K562 (cell line): ENCODE measurements around the gene PLOD1. TPM values are rescaled to one million over a fixed set of nuclear protein-coding genes. Genes with fewer than 3 reads are reported as not detected.

Experiments used
- CBX5 ChIP-seq: IDR thresholded peaks from 2 replicates; pipeline ENCODE4 v1.6.1; 2014; ENCODE audit warnings: low read depth, borderline replicate concordance
- CEBPG ChIP-seq, 3 experiments: fragments of 200-800 bp in 1 of 3; sonication (Bioruptor generic) in 1 of 3; sonication (generic) in 1 of 3; formaldehyde crosslinking in 1 of 3; IDR thresholded peaks in 2 of 3; conservative IDR thresholded peaks in 1 of 3; 2 replicates each; pipeline versions ENCODE4 v1.6.1 to v1.8.0; 2016 to 2022; ENCODE audit warnings: missing compliant biosample characterization in 2 of 3, missing genetic modification characterization in 2 of 3, mild to moderate bottlenecking in 1 of 3, missing genetic modification reagents in 1 of 3
- ILF3 ChIP-seq: fragments of 450-650 bp; IDR thresholded peaks from 2 replicates; pipeline ENCODE4 v1.6.1; 2018; ENCODE audit warnings: antibody characterized with exemption, mild to moderate bottlenecking, moderate library complexity, borderline replicate concordance
- NR3C1 ChIP-seq: sonication (generic); formaldehyde crosslinking; IDR thresholded peaks from 2 replicates; pipeline ENCODE4 v1.8.1; 2022; ENCODE audit warnings: missing genetic modification reagents
- TAF1 ChIP-seq: IDR thresholded peaks from 2 replicates; pipeline ENCODE4 v1.6.1; 2011; ENCODE audit warnings: mild to moderate bottlenecking, low read length, moderate library complexity; ENCODE audit not compliant: insufficient read depth, control insufficient read depth, severe bottlenecking; ENCODE audit errors: extremely low read depth
- ZNF324 ChIP-seq: fragments of 250-450 bp; sonication (Bioruptor Pico); IDR thresholded peaks from 2 replicates; pipeline ENCODE4 v1.4.0; 2020; ENCODE audit warnings: mild to moderate bottlenecking
- polyA plus RNA-seq, 8 experiments: library from polyadenylated mRNA; depleted of rRNA in 4 of 8; stranded (reverse) in 5 of 8; unstranded in 3 of 8; fragments of >200 nt; fragmentation: Nextera tagmentation in 2 of 8; fragmentation: Illumina TruSeq in 1 of 8; extraction: Ambion mirVana in 2 of 8; extraction: Trizol in 1 of 8; gene quantifications; 2 replicates each; pipeline versions ENCODE4 v1.2.1 to v1.2.3, GENCODE V29; 2011 to 2014; ENCODE audit warnings: inconsistent platforms in 1 of 8, missing spikeins in 1 of 8
- total RNA-seq, 7 experiments: library from RNA; depleted of rRNA in 6 of 7; stranded (reverse); fragments of >200 nt in 6 of 7; fragmentation: Illumina TruSeq in 2 of 7; extraction: Trizol in 2 of 7; gene quantifications; 2 replicates each; pipeline versions ENCODE4 v1.2.1 to v1.2.3, GENCODE V29; 2011 to 2021; ENCODE audit warnings: low replicate concordance in 1 of 7
- TF ChIP-seq, protein P1 (sequence below): fragments of 250-450 bp; sonication (Bioruptor Pico); IDR thresholded peaks from 2 replicates; pipeline ENCODE4 v1.5.0; 2021; ENCODE audit warnings: mild to moderate bottlenecking, moderate library complexity
- TF ChIP-seq, protein P2 (sequence below): fragments of 250-450 bp; sonication (Bioruptor Pico); IDR thresholded peaks from 2 replicates; pipeline ENCODE4 v1.4.0; 2020

Gene PLOD1
- total and polyA plus RNA-seq, 9 of the 15 experiments (the other 6 are each of a cell fraction or from before 2014, with no cell fraction given): 16.6 to 90.8 (median 52.7) TPM

DNA sequence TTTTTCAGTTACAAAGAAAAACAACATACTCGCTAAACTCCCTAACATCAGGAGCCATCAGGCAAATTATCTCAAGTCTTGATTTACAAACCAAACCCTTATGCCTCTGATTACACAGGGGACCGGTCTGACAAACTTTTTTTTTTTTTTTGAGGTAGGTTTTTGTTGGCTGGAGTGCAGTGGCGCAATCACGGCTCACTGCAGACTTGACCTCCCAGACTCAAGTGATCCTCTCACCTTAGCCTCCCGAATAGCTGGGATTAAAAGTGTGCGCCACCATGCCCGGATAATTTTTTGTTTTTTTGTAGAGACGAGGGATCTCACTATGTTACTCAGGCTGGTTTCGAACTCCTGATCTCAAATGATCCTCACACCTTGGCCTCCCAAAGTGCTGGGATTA is 81.0 kb downstream of the PLOD1 start (continued):
- TF ChIP-seq CEBPG (CRISPR knock-in tag; IDR thresholded peaks at IDR 0.05) (no peak), CEBPG (tag; conservative IDR thresholded peaks at IDR 0.05 in 1 of 2, IDR thresholded peaks at IDR 0.05 in 1 of 2) (peak in 1 of 2 experiments; percentile 11; a peak in 2 of 4 replicates), ILF3 (no peak), ZNF324 (CRISPR knock-in tag) (no peak), TAF1 (no peak), NR3C1 (CRISPR knock-in tag) (no peak), CBX5 (no peak)
- TF ChIP-seq, protein P1, sequence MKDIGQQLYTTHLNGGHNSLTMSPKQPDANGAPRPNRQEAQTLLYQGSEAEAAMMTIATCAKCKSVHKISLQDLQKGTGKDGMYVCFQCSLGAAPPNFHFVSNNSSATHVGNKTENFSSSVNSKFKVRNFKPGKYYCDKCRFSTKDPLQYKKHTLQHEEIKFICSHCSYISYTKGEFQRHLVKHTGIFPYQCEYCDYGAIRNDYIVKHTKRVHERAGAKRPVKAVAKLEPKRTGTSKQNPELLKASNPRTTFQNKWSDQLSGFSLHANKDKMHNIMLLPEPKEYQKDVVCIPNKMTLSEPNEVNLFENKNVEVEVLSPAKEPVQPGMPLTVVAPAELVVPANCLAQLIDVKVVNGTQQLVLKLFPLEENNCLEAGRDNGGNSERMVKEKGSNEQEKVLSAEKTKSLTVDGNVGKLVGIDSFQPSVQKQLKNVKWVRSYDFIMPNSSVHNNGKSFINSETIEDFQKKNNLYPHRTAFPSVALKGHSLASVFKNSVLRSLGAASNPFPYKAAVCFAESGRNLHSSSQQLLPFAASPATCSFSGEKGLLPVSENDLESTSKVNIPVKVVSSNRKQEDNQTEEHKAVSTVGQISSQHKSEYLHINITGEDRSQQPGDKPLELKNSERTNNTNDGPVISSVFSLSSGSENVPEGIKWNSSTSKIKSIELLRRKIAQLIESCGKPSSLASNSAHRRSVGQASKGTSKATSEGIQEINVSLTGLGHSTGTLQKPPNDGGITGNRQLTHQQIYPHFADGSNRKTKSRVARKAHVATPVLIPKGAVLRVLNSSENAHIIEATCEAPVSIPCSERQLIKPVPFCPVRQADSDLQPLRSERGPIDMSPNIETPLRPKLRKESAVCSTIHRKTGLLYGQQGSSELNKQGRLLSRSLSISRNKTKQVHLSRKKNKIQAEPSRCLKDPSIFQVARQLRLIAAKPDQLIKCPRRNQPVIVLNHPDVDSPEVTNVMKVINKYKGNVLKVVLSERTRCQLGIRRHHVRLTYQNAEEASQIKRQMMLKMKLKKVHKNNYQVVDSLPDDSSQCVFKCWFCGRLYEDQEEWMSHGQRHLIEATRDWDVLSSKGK (CRISPR knock-in tag): no peak
- TF ChIP-seq, protein P2, sequence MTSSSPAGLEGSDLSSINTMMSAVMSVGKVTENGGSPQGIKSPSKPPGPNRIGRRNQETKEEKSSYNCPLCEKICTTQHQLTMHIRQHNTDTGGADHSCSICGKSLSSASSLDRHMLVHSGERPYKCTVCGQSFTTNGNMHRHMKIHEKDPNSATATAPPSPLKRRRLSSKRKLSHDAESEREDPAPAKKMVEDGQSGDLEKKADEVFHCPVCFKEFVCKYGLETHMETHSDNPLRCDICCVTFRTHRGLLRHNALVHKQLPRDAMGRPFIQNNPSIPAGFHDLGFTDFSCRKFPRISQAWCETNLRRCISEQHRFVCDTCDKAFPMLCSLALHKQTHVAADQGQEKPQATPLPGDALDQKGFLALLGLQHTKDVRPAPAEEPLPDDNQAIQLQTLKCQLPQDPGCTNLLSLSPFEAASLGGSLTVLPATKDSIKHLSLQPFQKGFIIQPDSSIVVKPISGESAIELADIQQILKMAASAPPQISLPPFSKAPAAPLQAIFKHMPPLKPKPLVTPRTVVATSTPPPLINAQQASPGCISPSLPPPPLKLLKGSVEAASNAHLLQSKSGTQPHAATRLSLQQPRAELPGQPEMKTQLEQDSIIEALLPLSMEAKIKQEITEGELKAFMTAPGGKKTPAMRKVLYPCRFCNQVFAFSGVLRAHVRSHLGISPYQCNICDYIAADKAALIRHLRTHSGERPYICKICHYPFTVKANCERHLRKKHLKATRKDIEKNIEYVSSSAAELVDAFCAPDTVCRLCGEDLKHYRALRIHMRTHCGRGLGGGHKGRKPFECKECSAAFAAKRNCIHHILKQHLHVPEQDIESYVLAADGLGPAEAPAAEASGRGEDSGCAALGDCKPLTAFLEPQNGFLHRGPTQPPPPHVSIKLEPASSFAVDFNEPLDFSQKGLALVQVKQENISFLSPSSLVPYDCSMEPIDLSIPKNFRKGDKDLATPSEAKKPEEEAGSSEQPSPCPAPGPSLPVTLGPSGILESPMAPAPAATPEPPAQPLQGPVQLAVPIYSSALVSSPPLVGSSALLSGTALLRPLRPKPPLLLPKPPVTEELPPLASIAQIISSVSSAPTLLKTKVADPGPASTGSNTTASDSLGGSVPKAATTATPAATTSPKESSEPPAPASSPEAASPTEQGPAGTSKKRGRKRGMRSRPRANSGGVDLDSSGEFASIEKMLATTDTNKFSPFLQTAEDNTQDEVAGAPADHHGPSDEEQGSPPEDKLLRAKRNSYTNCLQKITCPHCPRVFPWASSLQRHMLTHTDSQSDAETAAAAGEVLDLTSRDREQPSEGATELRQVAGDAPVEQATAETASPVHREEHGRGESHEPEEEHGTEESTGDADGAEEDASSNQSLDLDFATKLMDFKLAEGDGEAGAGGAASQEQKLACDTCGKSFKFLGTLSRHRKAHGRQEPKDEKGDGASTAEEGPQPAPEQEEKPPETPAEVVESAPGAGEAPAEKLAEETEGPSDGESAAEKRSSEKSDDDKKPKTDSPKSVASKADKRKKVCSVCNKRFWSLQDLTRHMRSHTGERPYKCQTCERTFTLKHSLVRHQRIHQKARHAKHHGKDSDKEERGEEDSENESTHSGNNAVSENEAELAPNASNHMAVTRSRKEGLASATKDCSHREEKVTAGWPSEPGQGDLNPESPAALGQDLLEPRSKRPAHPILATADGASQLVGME (CRISPR knock-in tag): no peak
- TF ChIP-seq, all 486 proteins: peak for 7
